ENCODE measurements around the gene TWF2. TPM values are rescaled to one million over a fixed set of nuclear protein-coding genes. Genes with fewer than 3 reads are reported as not detected.

Gene TWF2
- total and polyA plus RNA-seq, 2 of the 13 experiments (the other 11 are each of a cell fraction or from before 2014, with no cell fraction given) = 45.5 to 108 TPM

GRCh38 chr3:52229656-52230055 lies 9.3 kb downstream of the TWF2 start:
- no peak for DNase-seq (ENCODE audit: low spot score)
- no peak for ATAC-seq
- TF ChIP-seq, protein P1, sequence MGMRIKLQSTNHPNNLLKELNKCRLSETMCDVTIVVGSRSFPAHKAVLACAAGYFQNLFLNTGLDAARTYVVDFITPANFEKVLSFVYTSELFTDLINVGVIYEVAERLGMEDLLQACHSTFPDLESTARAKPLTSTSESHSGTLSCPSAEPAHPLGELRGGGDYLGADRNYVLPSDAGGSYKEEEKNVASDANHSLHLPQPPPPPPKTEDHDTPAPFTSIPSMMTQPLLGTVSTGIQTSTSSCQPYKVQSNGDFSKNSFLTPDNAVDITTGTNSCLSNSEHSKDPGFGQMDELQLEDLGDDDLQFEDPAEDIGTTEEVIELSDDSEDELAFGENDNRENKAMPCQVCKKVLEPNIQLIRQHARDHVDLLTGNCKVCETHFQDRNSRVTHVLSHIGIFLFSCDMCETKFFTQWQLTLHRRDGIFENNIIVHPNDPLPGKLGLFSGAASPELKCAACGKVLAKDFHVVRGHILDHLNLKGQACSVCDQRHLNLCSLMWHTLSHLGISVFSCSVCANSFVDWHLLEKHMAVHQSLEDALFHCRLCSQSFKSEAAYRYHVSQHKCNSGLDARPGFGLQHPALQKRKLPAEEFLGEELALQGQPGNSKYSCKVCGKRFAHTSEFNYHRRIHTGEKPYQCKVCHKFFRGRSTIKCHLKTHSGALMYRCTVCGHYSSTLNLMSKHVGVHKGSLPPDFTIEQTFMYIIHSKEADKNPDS (CRISPR knock-in tag; IDR thresholded peaks at IDR 0.05) = no peak
- TF ChIP-seq, protein P2, sequence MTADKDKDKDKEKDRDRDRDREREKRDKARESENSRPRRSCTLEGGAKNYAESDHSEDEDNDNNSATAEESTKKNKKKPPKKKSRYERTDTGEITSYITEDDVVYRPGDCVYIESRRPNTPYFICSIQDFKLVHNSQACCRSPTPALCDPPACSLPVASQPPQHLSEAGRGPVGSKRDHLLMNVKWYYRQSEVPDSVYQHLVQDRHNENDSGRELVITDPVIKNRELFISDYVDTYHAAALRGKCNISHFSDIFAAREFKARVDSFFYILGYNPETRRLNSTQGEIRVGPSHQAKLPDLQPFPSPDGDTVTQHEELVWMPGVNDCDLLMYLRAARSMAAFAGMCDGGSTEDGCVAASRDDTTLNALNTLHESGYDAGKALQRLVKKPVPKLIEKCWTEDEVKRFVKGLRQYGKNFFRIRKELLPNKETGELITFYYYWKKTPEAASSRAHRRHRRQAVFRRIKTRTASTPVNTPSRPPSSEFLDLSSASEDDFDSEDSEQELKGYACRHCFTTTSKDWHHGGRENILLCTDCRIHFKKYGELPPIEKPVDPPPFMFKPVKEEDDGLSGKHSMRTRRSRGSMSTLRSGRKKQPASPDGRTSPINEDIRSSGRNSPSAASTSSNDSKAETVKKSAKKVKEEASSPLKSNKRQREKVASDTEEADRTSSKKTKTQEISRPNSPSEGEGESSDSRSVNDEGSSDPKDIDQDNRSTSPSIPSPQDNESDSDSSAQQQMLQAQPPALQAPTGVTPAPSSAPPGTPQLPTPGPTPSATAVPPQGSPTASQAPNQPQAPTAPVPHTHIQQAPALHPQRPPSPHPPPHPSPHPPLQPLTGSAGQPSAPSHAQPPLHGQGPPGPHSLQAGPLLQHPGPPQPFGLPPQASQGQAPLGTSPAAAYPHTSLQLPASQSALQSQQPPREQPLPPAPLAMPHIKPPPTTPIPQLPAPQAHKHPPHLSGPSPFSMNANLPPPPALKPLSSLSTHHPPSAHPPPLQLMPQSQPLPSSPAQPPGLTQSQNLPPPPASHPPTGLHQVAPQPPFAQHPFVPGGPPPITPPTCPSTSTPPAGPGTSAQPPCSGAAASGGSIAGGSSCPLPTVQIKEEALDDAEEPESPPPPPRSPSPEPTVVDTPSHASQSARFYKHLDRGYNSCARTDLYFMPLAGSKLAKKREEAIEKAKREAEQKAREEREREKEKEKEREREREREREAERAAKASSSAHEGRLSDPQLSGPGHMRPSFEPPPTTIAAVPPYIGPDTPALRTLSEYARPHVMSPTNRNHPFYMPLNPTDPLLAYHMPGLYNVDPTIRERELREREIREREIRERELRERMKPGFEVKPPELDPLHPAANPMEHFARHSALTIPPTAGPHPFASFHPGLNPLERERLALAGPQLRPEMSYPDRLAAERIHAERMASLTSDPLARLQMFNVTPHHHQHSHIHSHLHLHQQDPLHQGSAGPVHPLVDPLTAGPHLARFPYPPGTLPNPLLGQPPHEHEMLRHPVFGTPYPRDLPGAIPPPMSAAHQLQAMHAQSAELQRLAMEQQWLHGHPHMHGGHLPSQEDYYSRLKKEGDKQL (CRISPR knock-in tag; IDR thresholded peaks at IDR 0.05; ENCODE audit: low read depth) = no peak
- TF ChIP-seq TOPORS (CRISPR knock-in tag; IDR thresholded peaks at IDR 0.05) (no peak), ZNF264 (CRISPR knock-in tag; IDR thresholded peaks at IDR 0.05) (no peak)
- Histone ChIP-seq H3K27ac (ENCODE audit: extremely low read length, insufficient read depth, low read length) (no peak overlapping the region), H2AFZ (ENCODE audit: low read length) (no peak overlapping the region), H3K9ac (ENCODE audit: insufficient read depth, low read depth, low read length) (no peak overlapping the region), H3K4me3 (replicated peaks in 1 of 3; ENCODE audit: insufficient read depth in 1 of 3, low read depth in 2 of 3, low read length in 3 of 3) (no peak overlapping the region), H4K20me1 (ENCODE audit: insufficient read depth, low read length) (peaks cover 14% of the 10 kb centered on the region), H3K4me2 (ENCODE audit: low read depth, low read length) (no peak overlapping the region), H3K79me2 (ENCODE audit: insufficient read depth, low read length) (no peaks in the 10 kb centered on the region), H3K36me3 (replicated peaks in 1 of 2; ENCODE audit: control insufficient read depth in 1 of 2, insufficient read depth in 2 of 2, low read length in 2 of 2) (peaks cover 21 to 46% of the 10 kb centered on the region in 2 experiments), H3K27me3 (ENCODE audit: control insufficient read depth in 1 of 2, insufficient read depth in 2 of 2, low read length in 2 of 2) (peaks cover 0 to 3% of the 10 kb centered on the region in 2 experiments; a peak in 2 of 5 replicates), H3K4me1 (ENCODE audit: insufficient read depth, low read length) (peaks cover 13% of the 10 kb centered on the region), H3K9me3 (ENCODE audit: low read length) (no peaks in the 10 kb centered on the region)
- FAIRE-seq = no peak
- no TSS peak for BruUV-seq (replicated peaks)
- intact Hi-C loops (cut with micrococcal nuclease; ENCODE audit: unreplicated experiment) = no loop called here
- POLR2A ChIA-PET = interaction anchor here (0.9 kb wide), 1 partner anchor 60 kb away, joined by 3 read pairs; no protein-coding TSS in a partner anchor
- 97% methylated on average over 9 of the region's 13 CpGs for WGBS (ENCODE audit: low lambda C conversion rate)
- in situ Hi-C loops (cut with HindIII; ENCODE audit: extremely low pct_ligation_motif_present, low pct_unique_long_range_greater_than_20kb) = no loop called here
- CTCF ChIA-PET (ENCODE audit: low intra/inter-chr PET ratio, low total read pairs) = no interaction called here
